ENCODE data around the gene GRIK3.
"Not testable (repeated sequence)": the region's sequence is repeated elsewhere in the genome, so short reads cannot be mapped to it uniquely, and the experiment has no call there.

The GRIK3 gene

DNA sequence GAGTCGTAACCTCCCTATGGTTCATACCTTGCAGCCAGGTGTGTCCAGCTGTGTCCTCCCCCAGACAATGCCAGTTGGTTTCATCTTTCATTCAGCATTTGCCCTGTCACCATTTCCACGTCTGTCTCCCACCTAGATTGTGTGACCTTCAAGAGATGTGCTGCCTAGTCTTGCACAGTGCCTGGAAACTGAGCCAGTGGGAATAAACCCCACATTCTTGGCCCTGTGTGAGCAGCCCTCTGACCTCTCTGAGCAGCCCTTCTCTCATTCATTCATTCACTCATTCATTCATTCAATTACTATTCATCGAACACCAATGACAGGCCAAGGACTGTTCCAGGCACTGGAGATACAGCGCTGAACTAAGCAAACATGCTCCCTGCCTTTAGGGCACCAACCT lies 115.7 kb downstream of the GRIK3 start:
- in situ Hi-C loops (cut with MboI; ENCODE audit: low pct_unique_long_range_greater_than_20kb, low sequenced_read_pairs, unreplicated experiment): no loop called here
- no peak for DNase-seq (ENCODE audit: low spot score)
- TF ChIP-seq, protein P1, sequence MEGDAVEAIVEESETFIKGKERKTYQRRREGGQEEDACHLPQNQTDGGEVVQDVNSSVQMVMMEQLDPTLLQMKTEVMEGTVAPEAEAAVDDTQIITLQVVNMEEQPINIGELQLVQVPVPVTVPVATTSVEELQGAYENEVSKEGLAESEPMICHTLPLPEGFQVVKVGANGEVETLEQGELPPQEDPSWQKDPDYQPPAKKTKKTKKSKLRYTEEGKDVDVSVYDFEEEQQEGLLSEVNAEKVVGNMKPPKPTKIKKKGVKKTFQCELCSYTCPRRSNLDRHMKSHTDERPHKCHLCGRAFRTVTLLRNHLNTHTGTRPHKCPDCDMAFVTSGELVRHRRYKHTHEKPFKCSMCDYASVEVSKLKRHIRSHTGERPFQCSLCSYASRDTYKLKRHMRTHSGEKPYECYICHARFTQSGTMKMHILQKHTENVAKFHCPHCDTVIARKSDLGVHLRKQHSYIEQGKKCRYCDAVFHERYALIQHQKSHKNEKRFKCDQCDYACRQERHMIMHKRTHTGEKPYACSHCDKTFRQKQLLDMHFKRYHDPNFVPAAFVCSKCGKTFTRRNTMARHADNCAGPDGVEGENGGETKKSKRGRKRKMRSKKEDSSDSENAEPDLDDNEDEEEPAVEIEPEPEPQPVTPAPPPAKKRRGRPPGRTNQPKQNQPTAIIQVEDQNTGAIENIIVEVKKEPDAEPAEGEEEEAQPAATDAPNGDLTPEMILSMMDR (IDR thresholded peaks at IDR 0.05; ENCODE audit: extremely low read depth, insufficient read depth, missing control alignments): no peak

DNA sequence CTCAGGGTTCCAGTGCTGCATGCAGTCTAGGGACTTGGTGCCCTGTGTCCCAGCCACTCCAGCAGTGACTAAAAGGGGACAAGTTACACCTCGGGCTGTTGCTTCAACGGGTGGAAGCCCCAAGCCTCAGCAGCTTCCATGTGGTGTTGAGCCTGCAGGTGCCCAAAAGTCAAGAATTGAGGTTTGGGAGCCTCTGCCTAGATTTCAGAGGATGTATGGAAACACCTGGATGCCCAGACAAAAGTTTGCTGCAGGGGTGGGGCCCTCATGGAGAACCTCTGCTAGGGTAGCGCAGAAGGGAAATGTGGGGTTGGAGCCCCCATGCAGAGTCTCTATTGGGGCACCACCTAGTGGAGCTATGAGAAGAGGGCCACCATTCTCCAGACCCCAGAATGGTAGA lies 117.8 kb downstream of the GRIK3 start:
- in situ Hi-C loops (cut with MboI; ENCODE audit: low pct_unique_long_range_greater_than_20kb, low sequenced_read_pairs, unreplicated experiment); DNase-seq (ENCODE audit: low spot score): not testable (repeated sequence)

DNA sequence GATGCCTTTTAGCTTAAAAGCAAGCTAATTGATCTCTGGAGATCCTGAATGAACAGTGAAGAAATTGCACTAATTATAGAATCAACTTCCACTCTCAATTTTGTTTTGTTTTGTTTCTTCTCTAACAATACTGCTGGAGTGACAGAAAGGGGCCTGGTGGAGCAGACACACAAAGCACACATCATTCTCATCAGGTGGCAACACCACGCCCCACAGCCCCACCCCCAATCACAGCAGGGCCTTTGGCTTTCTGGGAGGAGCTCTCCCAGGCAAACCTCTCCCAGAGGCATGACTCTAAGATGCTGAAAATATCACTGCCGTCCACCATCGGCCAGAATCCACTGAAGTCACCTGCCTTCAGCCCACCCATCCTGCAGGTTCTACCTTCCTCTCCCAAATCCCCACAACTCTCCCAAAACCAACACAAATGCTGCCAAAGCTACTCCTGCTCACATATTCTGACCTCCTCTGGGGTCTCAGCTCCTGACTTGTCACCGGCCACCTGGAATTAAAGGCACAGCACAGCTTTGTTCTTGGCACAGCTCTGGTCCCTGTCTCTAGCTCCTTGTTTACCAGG lies 120.7 kb downstream of the GRIK3 start:
- TF ChIP-seq, protein P1 (IDR thresholded peaks at IDR 0.05; ENCODE audit: extremely low read depth, insufficient read depth, missing control alignments): no peak
- in situ Hi-C loops (cut with MboI; ENCODE audit: low pct_unique_long_range_greater_than_20kb, low sequenced_read_pairs, unreplicated experiment): no loop called here
- DNase-seq (ENCODE audit: low spot score): no peak

DNA sequence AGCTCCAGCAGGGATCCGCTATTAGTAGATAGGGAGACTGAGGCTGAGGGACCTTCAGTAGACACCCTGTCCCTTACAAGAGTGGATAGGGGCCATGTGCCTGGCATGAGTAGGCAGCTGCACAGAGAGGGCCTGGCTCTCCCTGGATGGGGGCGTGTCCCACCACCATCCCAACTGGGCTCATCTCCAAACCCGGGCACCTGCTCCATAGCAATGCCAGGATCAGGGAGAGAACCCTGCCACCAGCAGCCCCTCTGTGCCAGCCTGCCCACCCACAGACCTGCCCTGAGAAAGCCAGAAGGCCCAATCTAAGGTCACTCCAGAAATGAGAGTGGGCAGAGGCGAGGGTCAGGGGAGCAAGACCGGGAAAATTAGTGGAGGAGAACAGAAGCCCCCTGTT lies 121.3 kb downstream of the GRIK3 start:
- no peak for DNase-seq (ENCODE audit: low spot score)
- TF ChIP-seq, protein P1 (IDR thresholded peaks at IDR 0.05; ENCODE audit: extremely low read depth, insufficient read depth, missing control alignments): no peak
- in situ Hi-C loops (cut with MboI; ENCODE audit: low pct_unique_long_range_greater_than_20kb, low sequenced_read_pairs, unreplicated experiment): no loop called here

DNA sequence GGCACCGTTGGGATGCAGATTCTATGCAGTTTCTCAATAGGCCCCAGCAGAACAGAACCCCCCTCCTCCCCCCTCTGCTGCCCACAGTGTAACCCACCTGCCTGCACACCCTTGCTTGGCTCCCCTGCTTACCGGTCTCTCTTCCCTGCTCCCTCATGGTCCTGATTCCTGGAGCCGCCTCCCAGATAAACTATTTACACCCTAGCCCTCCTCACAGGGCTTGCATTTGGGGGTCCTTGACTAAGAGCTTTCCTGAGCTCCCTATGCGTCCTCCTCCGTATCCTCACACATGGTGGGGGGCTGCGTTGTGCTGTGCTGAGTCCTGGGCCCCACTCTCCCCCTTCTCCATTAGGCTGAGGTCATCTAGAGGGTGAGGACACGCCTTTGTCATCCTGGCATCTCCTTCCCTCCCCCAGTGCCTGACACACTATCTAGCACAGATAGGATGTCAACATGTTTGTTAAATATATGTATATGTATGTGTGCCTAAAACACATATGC lies 121.9 kb downstream of the GRIK3 start:
- DNase-seq (ENCODE audit: low spot score): no peak
- TF ChIP-seq, protein P1 (IDR thresholded peaks at IDR 0.05; ENCODE audit: extremely low read depth, insufficient read depth, missing control alignments): no peak
- in situ Hi-C loops (cut with MboI; ENCODE audit: low pct_unique_long_range_greater_than_20kb, low sequenced_read_pairs, unreplicated experiment): no loop called here

DNA sequence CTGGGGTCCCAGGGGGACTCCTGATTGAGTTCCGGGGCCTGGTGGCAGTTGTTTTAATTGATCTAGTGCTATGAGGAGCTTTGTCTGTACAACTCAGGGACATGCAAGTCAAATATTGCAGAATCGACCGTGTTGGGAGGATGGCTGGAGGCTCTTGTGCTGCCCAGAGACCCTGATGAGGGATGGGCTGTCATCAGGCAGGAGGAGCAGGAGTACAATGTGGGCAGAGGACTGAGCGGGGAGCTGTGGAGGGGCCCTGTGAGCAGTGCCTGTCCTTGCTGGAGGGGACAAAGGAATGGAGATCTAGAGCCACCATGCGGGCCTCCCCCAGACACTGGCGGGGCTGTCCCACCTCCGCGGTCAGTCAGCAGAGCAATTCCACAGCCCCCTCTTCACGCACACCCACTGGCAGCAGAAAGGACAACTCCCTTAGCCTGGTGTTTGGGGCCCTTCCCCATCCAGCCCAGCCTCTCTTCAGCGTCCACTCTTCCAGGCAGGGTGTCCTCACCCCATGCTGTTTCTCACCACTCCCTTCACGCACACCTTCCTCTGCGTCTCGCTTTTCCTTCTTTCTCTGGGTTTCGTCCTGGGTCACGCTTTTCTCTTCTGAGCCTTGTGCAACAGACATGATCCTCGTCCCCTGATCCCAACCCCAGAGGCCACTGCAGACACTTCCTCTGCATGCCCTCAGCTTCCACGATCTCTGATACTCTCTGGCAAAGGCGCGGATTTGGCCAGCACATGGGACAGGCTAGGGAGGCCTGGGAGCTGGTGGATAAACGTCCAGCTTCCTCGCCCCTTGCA lies 122.6 kb downstream of the GRIK3 start:
- DNase-seq (ENCODE audit: low spot score): no peak
- in situ Hi-C loops (cut with MboI; ENCODE audit: low pct_unique_long_range_greater_than_20kb, low sequenced_read_pairs, unreplicated experiment): no loop called here
- TF ChIP-seq, protein P1 (IDR thresholded peaks at IDR 0.05; ENCODE audit: extremely low read depth, insufficient read depth, missing control alignments): no peak

DNA sequence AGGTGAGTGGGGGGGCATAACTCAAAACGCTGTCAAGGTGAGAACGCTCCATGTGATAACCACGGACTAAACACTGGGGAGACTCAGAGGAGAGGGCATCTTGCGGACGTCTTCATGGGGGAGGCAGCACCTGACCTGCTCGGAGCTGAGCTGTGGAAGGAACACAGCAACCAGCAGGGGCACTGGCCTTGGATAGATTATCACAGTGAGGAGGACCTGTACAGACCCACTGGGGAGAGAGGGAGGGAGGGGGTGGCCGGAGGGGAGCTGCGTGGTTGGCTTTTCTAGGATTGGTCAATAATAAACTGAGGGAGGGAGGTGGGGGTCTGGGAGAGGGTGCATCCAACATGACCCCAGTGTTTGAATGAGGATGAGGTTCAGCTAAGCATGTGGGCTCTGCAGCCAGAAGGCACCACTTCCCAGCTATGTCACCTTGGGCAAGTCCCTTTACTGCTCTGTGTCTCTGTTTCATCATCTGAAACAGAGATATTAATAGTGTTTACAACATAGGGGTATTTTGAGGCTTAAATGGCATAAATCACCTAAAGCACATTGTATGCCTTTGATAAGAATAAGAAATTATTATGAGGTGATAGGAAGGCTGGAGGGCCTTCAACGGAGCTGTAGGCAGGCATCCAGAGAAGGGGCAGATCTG lies 123.3 kb downstream of the GRIK3 start:
- no peak for DNase-seq (ENCODE audit: low spot score)
- in situ Hi-C loops (cut with MboI; ENCODE audit: low pct_unique_long_range_greater_than_20kb, low sequenced_read_pairs, unreplicated experiment): no loop called here
- TF ChIP-seq, protein P1 (IDR thresholded peaks at IDR 0.05; ENCODE audit: extremely low read depth, insufficient read depth, missing control alignments): no peak
